OCI-LY1 (cell line): ENCODE data around the gene RPS6KA2.

ENCODE experiments used
- H2AFZ ChIP-seq: fragments of 200-600 bp; sonication (generic), shearing (Covaris generic); 2 replicates; pipeline ENCODE4 v1.6.0; 2014; ENCODE audit warnings: antibody characterized with exemption, mild to moderate bottlenecking, low read length
- H3F3A ChIP-seq: fragments of 200-600 bp; sonication (generic), shearing (Covaris generic); 2 replicates; pipeline ENCODE4 v1.6.0; 2014; ENCODE audit warnings: mild to moderate bottlenecking, antibody characterized with exemption, low read length, moderate library complexity; ENCODE audit not compliant: insufficient read depth
- H3K27ac ChIP-seq: fragments of 200-600 bp; sonication (generic); 2 replicates; pipeline ENCODE4 v1.5.1; 2014; ENCODE audit warnings: low read length, mixed run types, mild to moderate bottlenecking, low read depth; ENCODE audit not compliant: poor library complexity, severe bottlenecking
- H3K27me3 ChIP-seq: fragments of 200-600 bp; sonication (generic); 2 replicates; pipeline ENCODE4 v1.6.0; 2014; ENCODE audit warnings: antibody characterized with exemption, mild to moderate bottlenecking, low read length, moderate library complexity; ENCODE audit not compliant: insufficient read depth
- H3K36me3 ChIP-seq: fragments of 200-600 bp; sonication (generic); 2 replicates; pipeline ENCODE4 v1.6.1; 2014; ENCODE audit warnings: mild to moderate bottlenecking, antibody characterized with exemption, low read length, moderate library complexity, mixed read lengths; ENCODE audit not compliant: insufficient read depth
- H3K4me1 ChIP-seq: fragments of 200-600 bp; sonication (generic); 2 replicates; pipeline ENCODE4 v1.5.1; 2014; ENCODE audit warnings: mild to moderate bottlenecking, low read length, moderate library complexity; ENCODE audit not compliant: insufficient read depth, severe bottlenecking
- H3K4me2 ChIP-seq: fragments of 200-600 bp; sonication (generic), shearing (Covaris generic); 2 replicates; pipeline ENCODE4 v1.6.1; 2014; ENCODE audit warnings: low read length
- H3K4me3 ChIP-seq: fragments of 200-600 bp; sonication (generic); 2 replicates; pipeline ENCODE4 v1.5.1; 2014; ENCODE audit warnings: low read length, low read depth, mild to moderate bottlenecking, mixed read lengths; ENCODE audit not compliant: poor library complexity, severe bottlenecking
- H3K79me2 ChIP-seq: fragments of 200-600 bp; shearing (Covaris generic); 2 replicates; pipeline ENCODE4 v1.6.1; 2016; ENCODE audit warnings: mixed run types, low read length, mixed read lengths; ENCODE audit not compliant: insufficient read depth
- H3K9ac ChIP-seq: fragments of 200-600 bp; sonication (generic), shearing (Covaris generic); 2 replicates; pipeline ENCODE4 v1.6.1; 2014; ENCODE audit warnings: mild to moderate bottlenecking, low read length, mixed read lengths
- H3K9me2 ChIP-seq: fragments of 200-600 bp; sonication (generic), shearing (Covaris generic); 2 replicates; pipeline ENCODE4 v1.6.1; 2014; ENCODE audit warnings: low read depth, mild to moderate bottlenecking, low read length, mixed read lengths
- H3K9me3 ChIP-seq: fragments of 200-600 bp; shearing (Covaris generic); 2 replicates; pipeline ENCODE4 v1.6.1; 2014; ENCODE audit warnings: low read length, mixed read lengths
- H4K20me1 ChIP-seq: fragments of 200-600 bp; sonication (generic), shearing (Covaris generic); 2 replicates; pipeline ENCODE4 v1.6.0; 2016; ENCODE audit warnings: mild to moderate bottlenecking, low read length; ENCODE audit not compliant: insufficient read depth
- EZH2 ChIP-seq: fragments of 200-600 bp; sonication (generic), shearing (Covaris generic); IDR thresholded peaks from 2 replicates; pipeline ENCODE4 v1.8.0; 2017; ENCODE audit warnings: borderline replicate concordance, mixed run types, mild to moderate bottlenecking, antibody characterized with exemption, low read length, moderate library complexity, mixed read lengths
- TF ChIP-seq, protein P1 (sequence below): fragments of 200-600 bp; sonication (generic), shearing (Covaris generic); IDR thresholded peaks from 2 replicates; pipeline ENCODE4 v1.5.1; 2017; ENCODE audit warnings: mild to moderate bottlenecking, antibody characterized with exemption, low read length, moderate library complexity, mixed read lengths

Gene RPS6KA2

GRCh38 chr6:166437661-166438060 is 189.4 kb downstream of the RPS6KA2 start:
- H3K27ac ChIP-seq, result no peak overlapping the region
- no peak overlapping the region for H2AFZ ChIP-seq
- H3K9ac ChIP-seq, result no peak overlapping the region
- TF ChIP-seq, protein P1, sequence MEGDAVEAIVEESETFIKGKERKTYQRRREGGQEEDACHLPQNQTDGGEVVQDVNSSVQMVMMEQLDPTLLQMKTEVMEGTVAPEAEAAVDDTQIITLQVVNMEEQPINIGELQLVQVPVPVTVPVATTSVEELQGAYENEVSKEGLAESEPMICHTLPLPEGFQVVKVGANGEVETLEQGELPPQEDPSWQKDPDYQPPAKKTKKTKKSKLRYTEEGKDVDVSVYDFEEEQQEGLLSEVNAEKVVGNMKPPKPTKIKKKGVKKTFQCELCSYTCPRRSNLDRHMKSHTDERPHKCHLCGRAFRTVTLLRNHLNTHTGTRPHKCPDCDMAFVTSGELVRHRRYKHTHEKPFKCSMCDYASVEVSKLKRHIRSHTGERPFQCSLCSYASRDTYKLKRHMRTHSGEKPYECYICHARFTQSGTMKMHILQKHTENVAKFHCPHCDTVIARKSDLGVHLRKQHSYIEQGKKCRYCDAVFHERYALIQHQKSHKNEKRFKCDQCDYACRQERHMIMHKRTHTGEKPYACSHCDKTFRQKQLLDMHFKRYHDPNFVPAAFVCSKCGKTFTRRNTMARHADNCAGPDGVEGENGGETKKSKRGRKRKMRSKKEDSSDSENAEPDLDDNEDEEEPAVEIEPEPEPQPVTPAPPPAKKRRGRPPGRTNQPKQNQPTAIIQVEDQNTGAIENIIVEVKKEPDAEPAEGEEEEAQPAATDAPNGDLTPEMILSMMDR, result no peak
- no peak for TF ChIP-seq EZH2
- no peaks in the 10 kb centered on the region for H3K4me1 ChIP-seq
- no peaks in the 10 kb centered on the region for H3K79me2 ChIP-seq
- H3K4me2 ChIP-seq, result no peak overlapping the region
- H3K36me3 ChIP-seq, result no peaks in the 10 kb centered on the region
- H3K27me3 ChIP-seq, result no peaks in the 10 kb centered on the region; the same call in 1 of the 2 replicates
- H3F3A ChIP-seq, result no peaks in the 10 kb centered on the region
- no peaks in the 10 kb centered on the region for H3K9me3 ChIP-seq
- H4K20me1 ChIP-seq, result no peaks in the 10 kb centered on the region
- no peak overlapping the region for H3K4me3 ChIP-seq
- no peaks in the 10 kb centered on the region for H3K9me2 ChIP-seq

GRCh38 chr6:166436195-166437139 is 190.6 kb downstream of the RPS6KA2 start:
- Histone ChIP-seq H2AFZ (no peak overlapping the region), H3K9me2 (no peaks in the 10 kb centered on the region), H3K4me2 (no peak overlapping the region), H3K27me3 (no peaks in the 10 kb centered on the region; the same call in 1 of the 2 replicates), H3F3A (no peaks in the 10 kb centered on the region), H3K4me3 (no peak overlapping the region), H3K9me3 (no peaks in the 10 kb centered on the region), H3K79me2 (no peaks in the 10 kb centered on the region), H3K9ac (no peak overlapping the region), H3K4me1 (no peaks in the 10 kb centered on the region), H3K36me3 (no peaks in the 10 kb centered on the region), H4K20me1 (no peaks in the 10 kb centered on the region), H3K27ac (no peak overlapping the region)
- no peak for TF ChIP-seq EZH2
- TF ChIP-seq, protein P1, result no peak

DNA sequence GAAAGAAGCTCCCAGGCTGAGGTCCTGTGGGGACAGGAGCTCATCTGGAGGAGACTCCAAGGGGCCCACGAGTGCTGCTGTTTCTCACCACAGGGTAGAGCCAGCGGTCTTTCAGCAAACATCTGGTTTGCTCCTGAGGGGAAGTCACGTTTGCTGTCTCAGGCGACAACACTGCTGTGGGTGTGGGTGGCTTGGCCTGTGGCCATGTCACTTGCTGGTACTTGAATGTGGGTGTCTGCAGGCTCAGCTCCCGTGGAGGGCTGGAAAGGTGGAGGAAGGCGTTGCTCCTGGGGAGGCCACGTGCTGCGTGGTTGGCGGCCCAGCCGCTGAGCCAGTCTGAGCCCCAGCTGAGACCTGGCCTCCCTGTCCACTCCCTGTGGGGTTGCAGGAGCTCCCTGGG is 191.5 kb downstream of the RPS6KA2 start:
- Histone ChIP-seq H3K9me2 (no peaks in the 10 kb centered on the region), H3K9ac (no peak overlapping the region), H3K4me1 (no peaks in the 10 kb centered on the region), H4K20me1 (no peaks in the 10 kb centered on the region), H3K4me2 (no peak overlapping the region), H3K9me3 (no peaks in the 10 kb centered on the region), H3K4me3 (no peak overlapping the region), H2AFZ (no peak overlapping the region), H3F3A (no peaks in the 10 kb centered on the region), H3K79me2 (no peaks in the 10 kb centered on the region), H3K36me3 (no peaks in the 10 kb centered on the region), H3K27ac (no peak overlapping the region), H3K27me3 (no peaks in the 10 kb centered on the region)
- no peak for TF ChIP-seq EZH2
- TF ChIP-seq, protein P1, result no peak
